ENCODE results near the gene STARD3. TPM values are rescaled to one million over a fixed set of nuclear protein-coding genes. Genes with fewer than 3 reads are reported as not detected.

STARD3 gene
- polyA plus RNA-seq, 4 donors: 44.2 to 57.8 (median 47.0) TPM

DNA sequence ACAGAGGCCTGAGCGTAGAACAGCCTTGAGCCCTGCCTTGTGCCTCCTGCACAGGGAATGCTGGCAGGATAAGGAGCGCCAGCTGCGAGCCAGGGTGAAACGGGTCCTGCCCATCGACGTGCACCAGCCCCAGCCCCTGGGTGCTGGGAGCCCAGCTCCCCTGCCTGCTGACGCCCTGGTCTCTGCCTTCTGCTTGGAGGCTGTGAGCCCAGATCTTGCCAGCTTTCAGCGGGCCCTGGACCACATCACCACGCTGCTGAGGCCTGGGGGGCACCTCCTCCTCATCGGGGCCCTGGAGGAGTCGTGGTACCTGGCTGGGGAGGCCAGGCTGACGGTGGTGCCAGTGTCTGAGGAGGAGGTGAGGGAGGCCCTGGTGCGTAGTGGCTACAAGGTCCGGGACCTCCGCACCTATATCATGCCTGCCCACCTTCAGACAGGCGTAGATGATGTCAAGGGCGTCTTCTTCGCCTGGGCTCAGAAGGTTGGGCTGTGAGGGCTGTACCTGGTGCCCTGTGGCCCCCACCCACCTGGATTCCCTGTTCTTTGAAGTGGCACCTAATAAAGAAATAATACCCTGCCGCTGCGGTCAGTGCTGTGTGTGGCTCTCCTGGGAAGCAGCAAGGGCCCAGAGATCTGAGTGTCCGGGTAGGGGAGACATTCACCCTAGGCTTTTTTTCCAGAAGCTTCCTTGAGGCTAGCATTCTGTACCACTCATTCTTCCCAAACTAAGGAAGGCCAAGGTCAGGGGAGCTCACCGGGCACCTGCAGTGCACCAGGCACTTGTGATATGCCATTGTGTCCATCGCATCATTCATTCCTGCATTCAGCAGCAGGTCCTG lies 33.2 kb downstream of the STARD3 start:
- no peak for DNase-seq (ENCODE audit: low read depth in 4 of 4, low spot score in 2 of 4)

DNA sequence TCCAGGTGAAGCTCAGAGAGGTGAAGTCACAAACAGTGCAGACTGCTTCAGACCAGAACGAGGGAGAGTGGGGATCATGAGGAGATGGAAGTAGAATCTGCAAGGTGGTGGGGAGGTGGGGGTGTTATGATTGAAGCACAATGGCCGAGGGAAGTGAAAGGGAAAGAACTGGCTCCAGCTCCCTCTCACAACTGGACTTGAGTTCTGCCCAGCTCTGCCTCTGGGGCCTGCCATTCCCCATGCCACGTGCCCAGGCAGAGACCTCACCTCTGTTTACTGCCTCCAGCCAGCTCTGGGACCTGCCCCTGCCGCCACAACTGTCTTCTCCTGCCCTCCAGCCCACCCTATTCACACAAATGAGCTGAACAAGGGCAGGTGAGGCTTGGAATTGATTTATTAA lies 33.8 kb downstream of the STARD3 start:
- no peak for DNase-seq (ENCODE audit: low read depth in 4 of 4, low spot score in 2 of 4)

DNA sequence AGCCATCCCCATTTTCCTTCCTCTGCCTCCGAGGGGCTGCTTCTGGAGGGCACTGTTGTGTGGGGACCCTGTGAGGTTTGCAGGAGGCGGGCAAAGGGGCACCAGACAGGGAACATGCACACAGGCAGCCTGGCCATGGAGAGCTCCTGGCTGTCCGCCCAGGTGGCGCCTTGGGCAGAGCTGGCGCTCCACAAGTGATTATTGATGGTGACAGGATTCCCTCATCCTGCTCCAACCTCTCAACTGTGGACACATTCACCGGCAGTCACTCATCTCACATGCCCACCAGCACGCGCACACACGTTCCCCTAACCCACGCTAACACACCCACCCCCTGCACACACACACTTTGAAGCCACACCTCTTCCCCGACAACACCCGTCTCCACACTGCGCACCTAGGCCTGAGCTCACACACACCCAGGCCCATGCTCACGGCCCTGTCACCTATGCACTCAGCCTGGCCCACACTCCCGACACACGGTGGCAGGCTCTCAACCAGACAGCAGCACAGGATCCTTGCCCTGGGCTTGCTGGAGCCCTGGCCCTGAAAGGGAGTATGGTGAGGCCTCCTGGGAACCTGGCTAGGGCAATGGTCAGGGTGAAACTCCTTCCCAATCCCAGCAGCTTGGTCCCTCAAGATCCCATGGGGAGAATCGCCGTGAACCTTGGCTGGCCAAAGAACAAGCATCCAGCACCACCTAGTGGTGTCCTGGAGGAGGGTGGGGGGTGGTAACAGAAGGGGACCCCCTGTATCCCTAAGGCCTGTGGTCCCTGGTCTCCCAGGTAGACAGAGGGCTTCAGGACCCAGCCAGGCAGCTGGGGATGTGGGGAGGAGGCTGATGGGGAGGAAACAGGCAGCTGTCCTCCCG lies 34.9 kb downstream of the STARD3 start:
- no peak for DNase-seq (ENCODE audit: low read depth in 4 of 4, low spot score in 2 of 4)

DNA sequence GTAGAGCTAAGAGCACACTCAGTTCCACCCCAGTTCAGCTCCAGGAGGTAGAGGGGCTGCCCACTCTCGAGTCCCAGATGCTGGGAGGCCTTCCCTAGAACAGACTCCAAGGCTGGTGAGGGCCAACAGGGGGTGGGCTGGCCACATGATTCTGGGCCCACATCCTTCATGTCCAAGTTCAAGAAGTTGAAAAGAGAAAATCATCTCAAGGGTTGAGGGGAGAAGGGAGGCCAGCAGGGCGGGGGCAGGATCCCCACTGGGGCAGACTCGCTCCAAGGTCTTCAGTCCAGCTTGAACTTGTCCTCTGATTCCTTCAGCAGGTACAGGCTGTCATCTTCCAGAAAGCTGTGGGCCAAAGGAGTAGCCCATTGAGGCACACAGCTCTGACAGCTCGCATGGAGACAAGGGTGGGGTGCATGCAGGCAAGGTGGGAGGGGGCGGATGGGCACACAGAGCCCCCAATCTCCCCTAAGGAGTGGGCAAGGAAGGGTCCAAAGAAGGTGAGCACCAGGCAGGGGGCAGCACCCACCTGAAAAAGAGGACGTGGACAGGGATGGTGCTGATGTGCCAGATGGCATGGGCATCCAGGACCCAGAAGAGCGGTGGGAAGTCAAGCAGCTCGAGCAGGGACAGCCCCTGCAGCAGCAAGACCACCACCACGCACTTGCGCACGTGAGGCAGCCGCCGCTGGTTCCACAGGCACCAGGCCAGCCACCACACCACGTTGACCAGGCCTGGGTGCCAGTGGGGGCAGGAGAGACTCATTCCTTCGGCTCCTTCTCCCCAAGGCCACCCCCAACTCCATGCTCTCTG lies 35.8 kb downstream of the STARD3 start:
- DNase-seq (ENCODE audit: low read depth in 4 of 4, low spot score in 2 of 4): no peak

DNA sequence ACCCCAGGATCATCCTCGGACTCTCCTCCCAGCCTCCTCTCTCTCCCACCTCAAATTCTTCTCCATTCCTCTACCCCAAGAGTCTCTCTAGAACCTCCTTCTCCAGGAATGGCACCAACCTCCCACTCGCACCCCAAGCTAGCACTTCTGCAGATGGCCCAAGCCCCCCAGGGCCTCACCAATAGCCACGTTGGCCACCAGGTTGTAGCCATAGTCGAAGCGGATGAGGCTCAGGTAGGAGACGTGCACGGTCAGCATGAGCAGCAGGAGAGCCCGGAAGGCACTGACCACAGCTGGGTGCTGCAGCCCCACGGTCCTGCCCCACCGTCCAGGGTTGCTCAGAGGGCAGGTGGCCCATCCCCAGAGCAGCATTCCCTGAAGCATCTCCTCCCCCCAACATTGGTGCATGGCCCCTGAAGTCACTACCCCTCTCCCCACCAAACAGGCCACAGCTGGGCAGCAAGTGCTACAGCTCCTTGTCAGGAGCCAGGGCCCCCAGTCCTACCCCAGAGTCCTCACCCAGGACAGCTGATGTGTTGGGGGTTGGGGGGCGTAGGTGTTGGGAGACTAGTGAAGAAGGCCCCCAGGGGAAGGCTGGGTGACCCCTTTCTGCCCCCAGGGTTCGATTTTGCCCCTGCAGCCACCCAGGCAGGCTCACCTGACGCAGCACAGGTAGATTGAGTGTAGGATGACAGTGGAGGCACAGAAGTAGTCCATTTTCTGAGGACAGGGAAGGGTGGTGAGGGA lies 36.6 kb downstream of the STARD3 start:
- DNase-seq (ENCODE audit: low read depth in 4 of 4, low spot score in 2 of 4): no peak

DNA sequence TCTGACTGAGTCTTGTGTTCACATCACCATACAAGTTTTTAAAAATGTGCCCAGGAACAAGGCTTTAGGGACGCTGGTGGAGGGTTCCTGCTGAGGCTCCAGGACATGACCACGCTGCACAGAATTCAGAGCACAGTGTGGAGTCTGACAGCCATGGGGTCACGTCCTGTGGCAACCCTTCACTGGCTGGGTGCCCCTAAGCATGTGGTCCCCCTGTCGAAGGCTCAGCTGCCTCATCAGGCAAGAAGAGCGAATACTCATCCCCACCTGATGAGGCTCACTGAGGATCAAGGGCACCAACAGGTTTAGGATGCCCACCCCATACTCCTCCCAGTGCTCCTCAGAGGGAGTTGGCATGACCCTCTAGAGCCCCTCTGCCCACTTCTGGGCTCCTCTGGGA lies 37.2 kb downstream of the STARD3 start:
- no peak for DNase-seq (ENCODE audit: low read depth in 4 of 4, low spot score in 2 of 4)

DNA sequence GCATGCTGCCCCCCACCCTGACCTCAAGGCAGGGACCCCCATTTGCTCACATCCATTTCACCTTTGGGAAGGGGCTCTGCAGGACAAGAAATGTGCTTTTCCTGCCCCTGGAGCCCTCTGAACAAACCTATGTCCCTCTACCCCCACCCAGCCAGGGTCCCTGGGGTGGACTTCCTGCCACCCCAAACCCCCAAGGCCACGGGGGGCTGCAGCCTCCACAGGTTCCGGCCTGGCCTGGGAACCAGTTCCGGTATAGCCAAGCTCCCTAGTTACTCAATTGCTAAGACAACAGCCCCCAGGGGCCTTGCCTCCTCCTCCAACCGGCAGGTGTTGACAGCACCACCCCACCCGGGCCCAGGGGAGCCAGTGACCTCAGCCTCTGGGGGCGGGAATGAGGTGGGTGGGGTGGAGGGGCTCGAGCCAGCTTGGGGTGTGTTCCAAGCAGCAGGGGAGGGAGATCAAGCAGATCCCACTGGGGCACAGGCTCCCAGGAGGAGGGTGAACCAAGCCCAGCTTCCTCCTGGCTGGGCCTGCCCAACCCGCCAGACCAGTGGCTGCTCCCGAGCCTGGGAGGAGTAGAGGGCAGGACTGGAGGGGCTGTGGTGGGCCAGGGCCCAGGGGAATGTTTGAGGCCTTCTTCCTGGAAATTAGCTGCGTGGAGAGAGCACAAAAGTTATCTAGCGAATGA lies 37.9 kb downstream of the STARD3 start:
- DNase-seq (ENCODE audit: low read depth in 4 of 4, low spot score in 2 of 4): no peak

DNA sequence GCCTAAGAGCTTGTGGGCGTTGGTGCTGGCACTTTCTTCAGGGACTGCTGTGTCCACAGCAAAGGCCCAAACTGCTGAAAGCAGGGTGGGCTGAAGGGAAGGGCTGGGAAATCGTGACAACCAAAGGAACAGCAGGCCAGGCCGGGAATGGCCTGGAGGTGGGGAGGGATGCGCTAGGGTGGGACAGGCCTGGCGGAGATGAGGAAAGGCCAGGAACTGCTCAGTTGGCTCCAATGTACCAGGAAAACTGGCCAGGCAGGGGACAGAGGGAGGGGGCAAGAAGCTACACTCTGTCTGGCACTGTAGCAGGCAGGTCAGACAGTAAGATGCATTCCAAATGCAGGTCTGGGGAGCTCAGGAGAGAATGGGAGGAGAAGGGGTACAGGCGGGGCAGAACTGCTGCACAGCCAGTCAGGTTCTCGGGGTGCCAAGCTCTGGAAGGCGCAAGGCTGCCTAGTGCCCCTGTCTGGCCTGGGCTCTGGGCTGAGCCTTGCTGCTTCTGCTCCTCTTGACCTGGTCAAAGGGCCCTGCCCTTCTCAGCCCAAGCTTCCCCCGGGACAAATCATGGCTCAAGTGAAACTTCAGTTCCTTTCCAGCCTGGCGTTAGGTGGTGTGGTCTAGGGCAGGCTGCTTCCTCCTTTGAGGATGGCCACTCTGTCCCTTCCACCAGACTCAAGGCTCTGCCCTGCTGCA lies 38.6 kb downstream of the STARD3 start:
- no peak for DNase-seq (ENCODE audit: low read depth in 4 of 4, low spot score in 2 of 4)

DNA sequence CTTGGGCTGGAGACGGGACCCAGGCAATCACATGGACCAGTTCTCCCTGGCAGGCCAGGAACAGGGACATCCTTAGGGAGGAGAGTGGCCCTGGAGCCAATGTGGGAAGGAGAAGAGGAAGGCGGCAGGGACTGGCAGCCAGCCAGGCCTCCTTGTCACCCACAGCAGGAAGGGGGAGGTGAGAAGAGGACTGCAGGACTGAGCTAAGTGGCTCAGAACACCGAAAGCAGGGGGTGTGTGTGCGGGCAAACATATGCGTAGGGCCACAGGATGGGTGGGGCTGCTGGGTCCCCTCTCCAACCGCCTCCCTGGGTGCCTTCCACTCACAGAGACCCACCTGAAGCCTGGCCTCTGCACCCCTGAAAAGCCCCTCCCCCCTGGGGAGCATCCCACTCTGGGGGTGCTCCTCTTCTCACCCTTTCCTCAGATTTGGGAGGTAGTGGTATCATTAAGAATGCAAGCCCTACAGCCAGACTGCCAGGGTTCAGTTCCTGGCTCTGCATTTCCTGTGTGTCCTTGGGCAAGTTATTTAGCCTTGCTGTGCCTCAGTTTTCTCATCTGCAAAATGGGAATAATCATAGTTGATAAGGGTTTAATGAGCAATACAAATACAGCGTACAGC lies 39.4 kb downstream of the STARD3 start:
- no peak for DNase-seq (ENCODE audit: low read depth in 4 of 4, low spot score in 2 of 4)

DNA sequence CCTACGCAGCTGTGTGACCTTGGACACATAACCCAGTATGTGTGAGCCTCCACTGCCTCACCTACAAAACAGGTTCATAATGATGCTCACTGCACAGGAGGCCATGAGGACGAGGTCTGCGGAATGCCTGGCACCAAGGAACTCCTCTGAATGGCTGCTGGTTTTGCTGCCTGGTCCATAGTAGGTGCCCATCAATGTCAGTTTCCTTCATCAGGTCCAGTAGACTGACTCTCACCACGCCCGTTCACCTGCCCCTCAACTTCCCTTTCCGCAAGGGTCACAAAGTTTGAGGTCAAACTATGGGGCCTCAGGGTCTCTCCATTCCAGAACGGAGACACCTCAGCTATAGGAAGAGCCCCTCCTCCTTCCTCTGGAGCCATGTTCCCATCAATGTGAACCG lies 40.1 kb downstream of the STARD3 start:
- DNase-seq (ENCODE audit: low read depth in 4 of 4, low spot score in 2 of 4): no peak

DNA sequence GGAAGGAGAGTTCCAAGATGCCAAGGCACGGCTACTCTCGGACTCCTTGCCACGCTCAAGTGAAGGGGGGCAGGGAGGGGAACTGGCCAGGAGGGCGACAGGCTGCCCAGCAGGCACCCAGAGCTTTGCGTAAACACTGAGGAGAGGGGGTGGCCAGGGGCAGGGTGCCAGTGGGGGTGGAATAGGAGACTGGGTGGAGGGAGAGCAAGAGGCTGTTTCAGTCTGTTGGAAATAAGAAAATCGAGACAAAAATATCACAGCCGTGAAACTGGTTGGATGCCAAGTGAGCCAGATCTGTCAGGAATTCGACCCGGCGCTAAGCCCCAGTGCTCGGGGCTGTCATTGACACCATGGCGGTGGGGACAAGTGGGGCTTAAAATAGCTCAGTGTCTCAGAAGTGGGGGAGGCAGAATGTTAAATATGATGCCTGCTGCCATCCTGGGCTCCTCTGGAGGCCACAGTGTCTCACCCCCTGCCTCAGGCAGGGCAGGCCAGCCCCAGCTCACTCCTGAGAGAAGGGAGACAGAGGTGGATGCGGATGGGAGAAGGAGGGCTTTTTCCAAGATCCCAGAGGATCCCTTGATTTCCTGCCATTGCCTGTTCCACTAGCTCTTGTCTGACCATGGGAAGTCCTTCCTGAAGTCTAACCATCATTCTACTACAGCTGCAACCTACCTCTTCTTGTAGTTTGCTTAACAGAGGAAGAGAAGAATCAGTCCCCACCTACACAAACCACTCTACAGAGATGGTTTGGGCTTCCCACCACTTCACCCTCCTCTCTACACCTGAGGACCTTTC lies 40.8 kb downstream of the STARD3 start:
- no peak for DNase-seq (ENCODE audit: low read depth in 4 of 4, low spot score in 2 of 4)

DNA sequence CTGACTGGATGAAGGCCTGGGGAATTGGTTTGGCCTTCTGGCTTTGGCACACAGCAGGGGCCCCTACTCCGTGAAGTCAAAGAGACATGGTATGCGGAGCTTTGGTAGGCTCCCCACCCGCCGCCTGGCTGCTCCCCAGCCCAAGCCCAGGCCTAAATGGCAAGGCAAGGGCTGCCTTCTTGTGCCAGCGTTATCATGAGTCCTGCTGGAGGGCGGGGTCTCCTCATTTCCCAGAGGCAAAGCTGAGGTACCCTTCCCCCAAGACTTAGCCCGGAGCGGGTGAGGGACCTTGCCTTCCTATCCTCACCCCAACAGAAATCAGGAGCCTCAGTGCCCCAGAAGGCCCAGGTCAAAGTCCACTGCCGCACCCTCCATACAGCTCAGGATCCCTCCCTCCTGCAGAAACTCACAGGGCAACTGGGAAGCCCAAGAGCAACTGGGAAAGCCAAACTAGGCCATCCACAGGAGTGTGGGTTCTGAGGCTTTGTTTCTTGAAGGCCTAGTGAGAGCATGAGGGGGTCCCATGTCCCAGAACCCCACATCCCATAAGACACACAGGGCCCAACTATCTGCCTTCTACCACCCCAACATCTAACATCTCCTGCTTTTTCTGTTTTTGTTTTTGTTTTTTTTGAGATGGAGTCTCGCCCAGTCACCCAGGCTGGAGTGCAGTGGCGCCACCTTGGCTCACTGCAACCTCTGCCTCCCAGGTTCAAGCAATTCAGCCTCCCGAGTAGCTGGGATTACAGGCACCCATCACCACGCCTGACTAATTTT lies 41.6 kb downstream of the STARD3 start:
- DNase-seq (ENCODE audit: low read depth in 4 of 4, low spot score in 2 of 4): no peak

DNA sequence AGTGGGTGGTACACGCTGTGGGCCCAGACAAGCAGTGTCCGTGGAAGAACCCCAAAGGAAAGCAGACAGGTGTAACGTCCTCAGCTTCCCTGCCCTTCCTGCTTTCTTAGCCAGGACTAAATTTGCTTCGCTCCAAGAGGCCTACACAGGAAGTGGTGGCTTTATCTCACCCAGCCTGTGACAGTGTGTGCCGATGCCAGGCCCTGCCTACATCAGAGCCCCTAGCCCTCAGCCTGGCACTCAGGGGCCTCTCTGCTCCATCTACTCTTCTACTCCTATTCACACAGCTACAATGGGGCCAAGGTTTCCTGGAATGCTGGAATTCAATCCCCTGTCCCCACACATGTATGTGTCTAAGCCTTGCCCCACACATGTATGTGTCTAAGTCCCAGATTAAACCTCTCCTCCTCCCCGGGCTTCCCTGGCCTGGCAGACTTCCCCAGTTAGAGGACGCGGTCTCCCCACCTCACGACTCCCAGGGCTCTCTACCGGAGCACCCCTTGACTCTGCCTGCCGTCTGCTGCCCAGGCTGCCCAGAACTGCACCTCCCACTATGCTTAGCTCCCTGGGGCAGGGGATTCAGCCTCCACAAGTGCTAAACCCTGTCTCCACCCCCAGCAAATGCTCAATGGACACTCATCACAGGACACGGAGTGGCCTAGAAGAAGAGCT lies 42.7 kb downstream of the STARD3 start:
- no peak for DNase-seq (ENCODE audit: low read depth in 4 of 4, low spot score in 2 of 4)

DNA sequence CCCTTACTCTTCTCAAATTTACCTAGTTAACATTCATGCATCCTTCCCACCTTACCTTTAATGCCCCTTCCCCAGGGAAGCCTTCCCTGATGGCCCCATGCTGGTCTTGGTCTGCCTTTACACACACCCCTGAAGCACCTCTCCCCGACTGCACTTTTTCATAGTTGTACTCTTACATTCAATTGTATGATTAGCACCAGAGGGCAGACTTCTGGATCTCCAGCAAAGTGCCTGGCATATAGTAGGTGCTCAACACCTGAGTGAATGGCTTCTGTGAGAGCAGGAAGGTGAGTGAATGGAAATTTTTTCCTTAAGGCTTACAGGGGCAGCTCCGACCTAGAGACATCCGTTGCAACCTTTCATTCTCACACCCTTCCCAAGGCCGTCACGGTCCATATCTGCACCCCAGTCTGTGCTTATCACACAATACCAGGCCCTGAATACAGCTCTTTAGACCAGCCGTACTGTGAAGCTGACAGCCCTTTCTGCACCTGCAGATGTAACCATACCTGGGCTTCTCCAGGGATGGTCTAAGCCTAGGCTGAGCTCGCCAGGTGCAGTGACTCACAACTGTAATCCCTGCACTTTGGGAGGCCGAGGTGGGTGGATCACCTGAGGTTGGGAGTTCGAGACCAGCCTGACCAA lies 46.5 kb downstream of the STARD3 start:
- DNase-seq (ENCODE audit: low read depth in 4 of 4, low spot score in 2 of 4): no peak

DNA sequence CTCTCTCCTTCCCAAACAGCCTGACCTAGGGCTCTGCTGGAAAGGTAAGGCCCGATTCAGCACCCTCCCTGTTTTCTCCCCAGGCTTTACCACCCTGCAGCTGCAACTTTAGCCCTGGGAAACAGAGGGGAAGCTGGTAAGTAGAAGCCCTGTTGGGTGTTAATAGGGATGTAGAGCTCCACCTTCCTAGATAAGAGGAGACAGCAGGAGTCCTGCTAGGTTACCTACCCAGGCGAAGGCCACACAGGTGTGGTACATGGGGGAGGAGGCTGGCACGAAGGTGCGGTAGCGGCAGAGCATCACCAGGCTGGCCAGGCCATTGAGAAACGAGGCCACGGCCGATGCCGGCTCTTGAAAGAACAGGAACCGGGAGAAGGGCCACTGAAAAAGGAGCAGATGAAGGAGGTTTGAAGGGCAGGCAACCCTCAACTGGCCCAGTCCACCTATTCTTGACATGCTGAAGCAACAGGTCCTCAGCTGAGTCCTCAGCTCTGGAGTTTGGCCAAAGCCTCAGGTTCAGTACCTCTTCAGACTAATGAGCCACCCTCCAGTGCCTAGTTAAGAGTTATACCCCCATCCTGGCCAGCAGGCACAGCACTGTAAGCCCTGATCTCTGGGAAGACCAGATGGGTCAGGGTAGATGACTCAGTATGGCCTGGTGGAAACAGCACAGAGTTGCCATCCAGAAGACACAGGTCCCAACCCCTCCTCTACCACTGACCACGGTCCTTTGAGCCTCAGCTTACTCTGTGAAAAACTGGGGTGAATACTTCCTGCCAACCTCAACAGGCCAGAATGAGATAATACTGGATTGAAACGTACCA lies 47.6 kb downstream of the STARD3 start:
- DNase-seq (ENCODE audit: low read depth in 4 of 4, low spot score in 2 of 4): no peak

Measured in left renal cortex interstitium (tissue), 4 donors.